K562 (cell line): ENCODE measurements around the gene ARHGAP26.

Experiments
- CTCF ChIP-seq, 3 experiments: IDR thresholded peaks in 2 of 3; conservative IDR thresholded peaks in 1 of 3; 2 replicates each; pipeline ENCODE4 v1.5.1; 2011 to 2012; ENCODE audit warnings: low read length in 3 of 3, mild to moderate bottlenecking in 3 of 3, control low read depth in 2 of 3, improper control_type of control experiment in 1 of 3, inconsistent platforms in 1 of 3, low read depth in 1 of 3, mixed read lengths in 1 of 3, moderate library complexity in 1 of 3; ENCODE audit not compliant: insufficient read depth in 2 of 3
- E2F5 ChIP-seq: sonication (generic); formaldehyde crosslinking; IDR thresholded peaks from 2 replicates; pipeline ENCODE4 v1.8.0; 2022; ENCODE audit warnings: mild to moderate bottlenecking, missing genetic modification reagents
- FOXJ3 ChIP-seq: sonication (generic); formaldehyde crosslinking; IDR thresholded peaks from 2 replicates; pipeline ENCODE4 v1.4.0; 2020; ENCODE audit warnings: mild to moderate bottlenecking, missing genetic modification reagents
- HSF4 ChIP-seq: fragments of 250-450 bp; sonication (Bioruptor Pico); IDR thresholded peaks from 2 replicates; pipeline ENCODE4 v2.1.2; 2022; ENCODE audit warnings: mild to moderate bottlenecking, moderate library complexity, borderline replicate concordance
- MXI1 ChIP-seq: IDR thresholded peaks from 2 replicates; pipeline ENCODE4 v1.6.1; 2011; ENCODE audit warnings: low read depth, mild to moderate bottlenecking, improper control_type of control experiment, low read length
- POLR2AphosphoS5 ChIP-seq: IDR thresholded peaks from 2 replicates; pipeline ENCODE4 v1.6.1; 2011; ENCODE audit warnings: mild to moderate bottlenecking, low read depth, low read length, moderate library complexity; ENCODE audit not compliant: control insufficient read depth, insufficient read depth
- RNF2 ChIP-seq: sonication (generic); IDR thresholded peaks from 2 replicates; pipeline ENCODE4 v1.6.1; 2016
- ZNF592 ChIP-seq: fragments of 450-650 bp; IDR thresholded peaks from 2 replicates; pipeline ENCODE4 v1.6.1; 2017; ENCODE audit warnings: antibody characterized with exemption, mild to moderate bottlenecking

GRCh38 chr5:142941245-142941644, 171.1 kb downstream of the ARHGAP26 start:
- TF ChIP-seq HSF4 (CRISPR knock-in tag): no peak
- TF ChIP-seq ZNF592: no peak
- TF ChIP-seq FOXJ3 (CRISPR knock-in tag): no peak
- no peak for TF ChIP-seq CTCF (IDR thresholded peaks at IDR 0.05 in 2 of 3, conservative IDR thresholded peaks at IDR 0.05 in 1 of 3; ENCODE audit: insufficient read depth in 2 of 3, low read depth in 1 of 3, low read length in 3 of 3)
- no peak for TF ChIP-seq POLR2AphosphoS5
- TF ChIP-seq RNF2: no peak
- no peak for TF ChIP-seq E2F5 (CRISPR knock-in tag)
- TF ChIP-seq MXI1: no peak
